Astrocyte of the spinal cord (primary cell): Measurements from ENCODE around the gene SLX4IP.

ENCODE experiments used
- DNase-seq: peaks from one replicate; pipeline ENCODE4 v3.0.0; 2011; ENCODE audit warnings: low read depth, low spot score
- H3K4me3 ChIP-seq: 2 replicates; pipeline ENCODE4 v1.5.1; 2011; ENCODE audit warnings: low read depth, mild to moderate bottlenecking, low read length, moderate library complexity
- in situ Hi-C: cut with HindIII; loops from 2 replicates; pipeline ENCODE4 v1.10.0; 2017; ENCODE audit warnings: low sequenced_read_pairs
- TF ChIP-seq, protein P1 (sequence below): IDR thresholded peaks from 2 replicates; pipeline ENCODE4 v1.5.1; 2012; ENCODE audit warnings: low read depth, mild to moderate bottlenecking, low read length, inconsistent platforms

The SLX4IP gene

GRCh38 chr20:10561302-10561701, 126.2 kb downstream of the SLX4IP start:
- no peak overlapping the region for H3K4me3 ChIP-seq
- in situ Hi-C loops, result no loop called here
- TF ChIP-seq, protein P1, sequence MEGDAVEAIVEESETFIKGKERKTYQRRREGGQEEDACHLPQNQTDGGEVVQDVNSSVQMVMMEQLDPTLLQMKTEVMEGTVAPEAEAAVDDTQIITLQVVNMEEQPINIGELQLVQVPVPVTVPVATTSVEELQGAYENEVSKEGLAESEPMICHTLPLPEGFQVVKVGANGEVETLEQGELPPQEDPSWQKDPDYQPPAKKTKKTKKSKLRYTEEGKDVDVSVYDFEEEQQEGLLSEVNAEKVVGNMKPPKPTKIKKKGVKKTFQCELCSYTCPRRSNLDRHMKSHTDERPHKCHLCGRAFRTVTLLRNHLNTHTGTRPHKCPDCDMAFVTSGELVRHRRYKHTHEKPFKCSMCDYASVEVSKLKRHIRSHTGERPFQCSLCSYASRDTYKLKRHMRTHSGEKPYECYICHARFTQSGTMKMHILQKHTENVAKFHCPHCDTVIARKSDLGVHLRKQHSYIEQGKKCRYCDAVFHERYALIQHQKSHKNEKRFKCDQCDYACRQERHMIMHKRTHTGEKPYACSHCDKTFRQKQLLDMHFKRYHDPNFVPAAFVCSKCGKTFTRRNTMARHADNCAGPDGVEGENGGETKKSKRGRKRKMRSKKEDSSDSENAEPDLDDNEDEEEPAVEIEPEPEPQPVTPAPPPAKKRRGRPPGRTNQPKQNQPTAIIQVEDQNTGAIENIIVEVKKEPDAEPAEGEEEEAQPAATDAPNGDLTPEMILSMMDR, result no peak
- DNase-seq, result no peak

DNA sequence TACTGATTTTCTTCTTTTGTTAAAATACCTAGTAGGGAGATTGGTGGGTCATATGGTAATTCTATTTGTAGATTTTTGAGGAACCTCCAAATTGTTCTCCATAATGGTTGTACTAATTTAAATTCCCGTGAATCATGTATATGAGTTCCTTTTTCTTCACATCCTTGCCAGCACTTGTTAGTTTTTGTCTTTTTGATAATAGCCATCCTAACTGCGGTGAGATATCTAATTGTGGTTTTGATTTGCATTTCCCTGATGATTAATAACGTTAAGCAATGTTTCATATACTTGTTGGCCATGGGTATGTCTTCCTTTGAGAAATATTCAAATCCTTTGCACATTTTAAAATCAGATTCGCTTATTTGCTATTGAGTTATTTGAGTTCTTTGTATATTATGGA, 127.8 kb downstream of the SLX4IP start:
- no peak for DNase-seq
- TF ChIP-seq, protein P1, result no peak
- in situ Hi-C loops, result no loop called here
- no peak overlapping the region for H3K4me3 ChIP-seq

DNA sequence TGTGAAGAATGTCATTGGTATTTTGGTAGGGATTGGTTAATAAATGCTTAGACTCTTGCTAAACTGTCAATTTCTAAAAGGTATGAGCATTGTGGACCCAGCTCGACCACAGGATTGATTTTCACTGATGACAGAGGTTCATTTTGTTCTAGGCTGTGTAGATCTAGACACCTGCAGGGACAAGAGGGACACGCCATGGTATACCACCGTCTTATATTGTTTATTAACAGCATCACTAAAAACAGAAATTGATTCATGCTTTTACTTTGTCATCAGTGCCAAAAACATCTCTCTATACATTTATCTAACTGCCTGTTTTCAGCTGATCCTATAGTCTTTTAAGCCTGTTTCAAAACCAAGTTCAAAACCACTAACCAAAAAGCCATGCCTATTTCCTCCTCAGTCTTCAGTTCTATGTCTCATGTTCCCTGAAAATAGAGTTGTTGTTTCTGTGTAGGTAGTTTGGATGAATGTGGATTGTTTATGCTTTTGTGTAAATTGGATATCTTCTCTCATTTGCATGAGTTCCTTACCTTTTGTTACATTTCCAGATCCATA, 128.9 kb downstream of the SLX4IP start:
- TF ChIP-seq, protein P1, result no peak
- no peak overlapping the region for H3K4me3 ChIP-seq
- in situ Hi-C loops, result no loop called here
- no peak for DNase-seq

DNA sequence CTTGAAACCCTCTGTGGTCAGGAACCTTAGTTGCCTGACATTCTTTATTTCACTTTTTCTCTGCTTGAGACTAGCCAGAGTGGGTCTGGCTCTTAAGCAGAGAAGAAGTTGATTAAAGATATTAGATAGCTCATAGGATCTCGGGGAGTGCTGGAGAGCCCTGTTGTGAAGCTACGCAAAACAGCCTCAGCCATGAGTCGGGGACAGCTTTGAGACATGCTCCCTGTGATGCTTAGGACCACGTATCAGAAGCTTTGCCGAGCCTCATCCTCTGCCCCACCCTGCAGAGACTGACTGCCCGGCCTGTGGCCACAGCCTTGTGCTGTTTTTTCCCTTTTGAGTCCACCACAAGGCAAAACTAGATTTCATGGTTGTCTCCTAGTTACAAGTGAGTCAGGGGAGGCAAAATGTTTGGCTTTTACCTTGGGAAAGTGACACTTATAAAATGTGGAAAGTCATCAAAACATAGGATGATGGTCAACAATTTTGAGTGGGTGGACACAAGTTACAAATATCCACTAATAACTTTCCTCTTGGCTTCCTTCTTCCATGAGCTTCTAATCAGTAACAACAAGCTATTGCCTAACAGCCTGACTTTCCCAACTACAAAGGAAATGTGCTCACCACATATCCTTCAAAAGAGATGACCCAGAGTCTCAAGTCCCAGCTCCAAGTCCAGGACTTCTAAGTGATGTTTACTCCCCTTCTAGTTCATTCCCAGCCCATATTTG, 130.3 kb downstream of the SLX4IP start:
- TF ChIP-seq, protein P1, result no peak
- no peak overlapping the region for H3K4me3 ChIP-seq
- in situ Hi-C loops, result no loop called here
- DNase-seq, result peak; percentile 58

DNA sequence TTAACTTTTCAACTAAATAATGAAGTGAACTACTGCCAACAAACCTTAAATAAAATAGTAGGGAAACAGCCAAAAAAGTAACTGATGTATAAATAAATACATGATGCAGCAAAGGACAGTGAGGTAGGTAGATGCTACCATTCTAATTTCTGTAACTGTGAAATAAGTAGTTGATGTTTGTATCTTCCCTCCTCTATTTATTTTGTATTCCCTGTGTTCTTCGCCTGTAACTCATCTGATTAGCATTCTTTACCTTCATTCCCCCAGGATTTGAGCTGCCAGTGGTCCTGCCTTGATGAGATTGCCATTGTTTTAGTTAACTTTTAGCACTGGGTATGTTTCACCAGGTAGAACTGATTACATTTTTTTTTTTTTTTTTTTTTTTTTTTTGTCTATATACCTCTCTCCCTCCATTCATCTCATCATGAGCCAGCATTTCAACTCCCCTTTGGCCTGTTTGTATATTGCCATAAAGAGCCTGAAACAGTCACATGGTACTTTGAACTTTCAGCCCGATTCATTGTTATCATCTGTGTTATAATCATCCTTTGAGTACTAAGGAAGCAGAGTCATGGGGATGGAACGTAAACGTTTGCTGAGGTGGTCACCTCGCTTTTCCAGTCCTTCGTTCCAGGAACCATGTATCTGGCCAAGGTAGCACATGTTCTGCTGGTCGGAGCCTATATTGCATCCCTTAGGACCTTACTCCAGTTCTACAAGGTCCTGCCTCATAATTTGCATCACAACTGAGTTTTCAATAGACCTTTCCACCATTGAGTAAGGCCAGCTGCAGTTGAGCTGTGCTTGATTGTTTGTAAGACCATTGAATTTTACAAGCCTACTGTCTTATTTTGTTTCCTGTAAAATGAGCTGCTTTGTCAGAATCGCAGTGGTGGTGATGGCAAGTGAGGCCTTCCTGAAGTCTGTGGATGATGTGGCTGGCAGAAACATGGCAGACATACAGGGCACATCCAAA, 131.1 kb downstream of the SLX4IP start:
- H3K4me3 ChIP-seq, result no peak overlapping the region
- in situ Hi-C loops, result no loop called here
- TF ChIP-seq, protein P1, result no peak
- DNase-seq, result no peak

- H3K4me3 ChIP-seq, result no peak overlapping the region
- in situ Hi-C loops, result no loop called here
- no peak for DNase-seq
- TF ChIP-seq, protein P1, result no peak
Measured at GRCh38 chr20:10568032-10568431, 132.9 kb downstream of the SLX4IP start.
